PC-3 (cell line): ENCODE measurements around the gene PHF12. TPM values are rescaled to one million over a fixed set of nuclear protein-coding genes. Genes with fewer than 3 reads are reported as not detected.

Experiments used
- ATAC-seq: fragments of 200-7000 bp; cut with Tn5 transposase; 2 replicates; pipeline ENCODE4 v1.9.1; 2020; ENCODE audit warnings: mild to moderate bottlenecking, moderate library complexity
- BruUV-seq: library from RNA; stranded (reverse); fragments of 400-500 nt; replicated peaks from 2 replicates; lab custom pipeline; 2021; lab: Mats Ljungman, UMichigan
- CTCF ChIA-PET: fragments of 300-600 bp; sonication (Branson Sonifier 250); formaldehyde crosslinking; loops from one replicate; lab custom pipeline; 2022; ENCODE audit warnings: antibody characterized with exemption; lab: Charles Lee
- POLR2A ChIA-PET: fragments of 300-600 bp; sonication (Branson Sonifier 250); formaldehyde crosslinking; loops from one replicate; lab custom pipeline; 2022; ENCODE audit warnings: antibody characterized with exemption; ENCODE audit not compliant: unreplicated experiment; lab: Charles Lee
- DNase-seq: peaks from one replicate; pipeline ENCODE4 v3.0.0-alpha.2; 2015
- H2AFZ ChIP-seq: fragments of 300-600 bp; sonication (generic); 2 replicates; pipeline ENCODE4 v1.6.0; 2016; ENCODE audit warnings: antibody characterized with exemption, low read length
- H3F3A ChIP-seq: fragments of 300-600 bp; sonication (generic); one replicate; pipeline ENCODE4 v1.6.0; 2017; ENCODE audit warnings: antibody characterized with exemption, low read length, control low read depth, mild to moderate bottlenecking; ENCODE audit not compliant: unreplicated experiment
- H3K27ac ChIP-seq: fragments of 300-600 bp; sonication (generic); 2 replicates; pipeline ENCODE4 v1.5.1; 2016; ENCODE audit warnings: mild to moderate bottlenecking, low read length
- H3K27me3 ChIP-seq: fragments of 300-600 bp; sonication (generic); 2 replicates; pipeline ENCODE4 v1.6.1; 2016; ENCODE audit warnings: low read length, mixed read lengths
- H3K36me3 ChIP-seq: fragments of 300-600 bp; sonication (generic); 2 replicates; pipeline ENCODE4 v1.6.1; 2016; ENCODE audit warnings: low read depth, mixed run types, low read length, mixed read lengths
- H3K4me1 ChIP-seq: fragments of 300-600 bp; sonication (generic); 2 replicates; pipeline ENCODE4 v1.5.1; 2016; ENCODE audit warnings: low read length; ENCODE audit not compliant: insufficient read depth
- H3K4me2 ChIP-seq: fragments of 300-600 bp; sonication (generic); 2 replicates; pipeline ENCODE4 v1.6.0; 2016; ENCODE audit warnings: low read length
- H3K4me3 ChIP-seq: fragments of 300-600 bp; sonication (generic); 2 replicates; pipeline ENCODE4 v1.5.1; 2016; ENCODE audit warnings: mild to moderate bottlenecking, low read length, mixed read lengths
- H3K79me2 ChIP-seq: fragments of 300-600 bp; sonication (generic); 2 replicates; pipeline ENCODE4 v1.6.1; 2017; ENCODE audit warnings: low read length, mixed read lengths
- H3K9ac ChIP-seq: fragments of 300-600 bp; sonication (generic); 2 replicates; pipeline ENCODE4 v1.6.0; 2016; ENCODE audit warnings: mild to moderate bottlenecking, low read length
- H3K9me2 ChIP-seq: fragments of 300-600 bp; sonication (generic); replicated peaks from 2 replicates; pipeline ENCODE4 v1.6.1; 2016; ENCODE audit warnings: mixed run types, low read length, mixed read lengths
- H3K9me3 ChIP-seq: fragments of 300-600 bp; sonication (generic); 2 replicates; pipeline ENCODE4 v1.6.1; 2016; ENCODE audit warnings: low read length, mixed read lengths
- H4K20me1 ChIP-seq: fragments of 300-600 bp; sonication (generic); 2 replicates; pipeline ENCODE4 v1.6.1; 2016; ENCODE audit warnings: low read length, mixed read lengths
- CTCF ChIP-seq: fragments of 300-600 bp; sonication (generic); conservative IDR thresholded peaks from 2 replicates; pipeline ENCODE4 v1.5.1; 2017; ENCODE audit warnings: antibody characterized with exemption, low read depth, mild to moderate bottlenecking, low read length
- EZH2 ChIP-seq: fragments of 300-600 bp; sonication (generic); IDR thresholded peaks from one replicate; pipeline ENCODE4 v1.6.1; 2017; ENCODE audit warnings: antibody characterized with exemption, mild to moderate bottlenecking, low read length; ENCODE audit not compliant: unreplicated experiment
- EZH2phosphoT487 ChIP-seq: fragments of 300-600 bp; sonication (generic); IDR thresholded peaks from 2 replicates; pipeline ENCODE4 v1.6.1; 2018; ENCODE audit warnings: mild to moderate bottlenecking, antibody characterized with exemption, low read length, borderline replicate concordance
- intact Hi-C: fragments of 100-400 bp; cut with micrococcal nuclease; formaldehyde crosslinking; loops from 2 replicates; pipeline ENCODE4 v1.9.0; 2023
- total RNA-seq: library from RNA; depleted of rRNA; stranded (reverse); fragments of >200 nt; gene quantifications from 2 replicates; pipeline ENCODE4 v1.2.3, GENCODE V29; 2014

The PHF12 gene
- total RNA-seq, 1 experiment from 2014 or later = 25.0 TPM

GRCh38 chr17:28918295-28918694 lies 33.0 kb downstream of the PHF12 start:
- H4K20me1 ChIP-seq = no peaks in the 10 kb centered on the region
- CTCF ChIA-PET = interaction anchor here (0.8 kb wide), 1 partner anchor 155 kb away, joined by 4 read pairs; no protein-coding TSS in a partner anchor

GRCh38 chr17:28917465-28917864 lies 33.9 kb downstream of the PHF12 start:
- DNase-seq (no peak), ATAC-seq (no peak)
- H3K4me2 ChIP-seq = no peak overlapping the region
- CTCF ChIA-PET = no interaction called here
- H3K4me3 ChIP-seq = no peak overlapping the region
- POLR2A ChIA-PET = no interaction called here
- no peaks in the 10 kb centered on the region for H3K4me1 ChIP-seq
- no peak for TF ChIP-seq EZH2
- TF ChIP-seq CTCF = no peak
- TF ChIP-seq EZH2phosphoT487 = no peak
- no peak overlapping the region for H2AFZ ChIP-seq
- no peak overlapping the region for H3K9ac ChIP-seq
- no peaks in the 10 kb centered on the region for H3K79me2 ChIP-seq
- H3K9me2 ChIP-seq = no peaks in the 10 kb centered on the region
- no peaks in the 10 kb centered on the region for H3K27me3 ChIP-seq
- intact Hi-C loops = no loop called here
- H4K20me1 ChIP-seq = no peaks in the 10 kb centered on the region
- H3K27ac ChIP-seq = no peak overlapping the region
- H3F3A ChIP-seq = peaks cover 4% of the 10 kb centered on the region
- no peaks in the 10 kb centered on the region for H3K9me3 ChIP-seq
- peaks cover 60% of the 10 kb centered on the region for H3K36me3 ChIP-seq
- BruUV-seq = no TSS peak

More at GRCh38 chr17:28918295-28918694, 33.0 kb downstream of the PHF12 start:
- POLR2A ChIA-PET = no interaction called here
- Histone ChIP-seq H3K27me3 (no peaks in the 10 kb centered on the region), H3K4me2 (no peak overlapping the region), H2AFZ (no peak overlapping the region), H3K4me3 (no peak overlapping the region), H3K9me3 (no peaks in the 10 kb centered on the region), H3K4me1 (no peaks in the 10 kb centered on the region), H3K9me2 (no peaks in the 10 kb centered on the region), H3K9ac (no peak overlapping the region), H3K36me3 (peaks cover 56% of the 10 kb centered on the region), H3F3A (peaks cover 4% of the 10 kb centered on the region), H3K79me2 (no peaks in the 10 kb centered on the region), H3K27ac (no peak overlapping the region)
- no peak for DNase-seq
- no TSS peak for BruUV-seq
- TF ChIP-seq EZH2 = no peak
- TF ChIP-seq EZH2phosphoT487 = no peak
- TF ChIP-seq CTCF = no peak
- intact Hi-C loops = no loop called here
- ATAC-seq = no peak

- H3K4me2 ChIP-seq = no peak overlapping the region
- intact Hi-C loops = no loop called here
- no peaks in the 10 kb centered on the region for H3K9me3 ChIP-seq
- TF ChIP-seq EZH2 (no peak), CTCF (no peak), EZH2phosphoT487 (no peak)
- H3K4me3 ChIP-seq = no peak overlapping the region
- POLR2A ChIA-PET = interaction anchor here (0.6 to 0.7 kb wide), 2 partner anchors 14 to 34 kb away, joined by 4 to 5 read pairs; partner anchors contain the start of genes DHRS13 and PHF12
- no peaks in the 10 kb centered on the region for H3K4me1 ChIP-seq
- peaks cover 4% of the 10 kb centered on the region for H3F3A ChIP-seq
- no peak overlapping the region for H2AFZ ChIP-seq
- no peaks in the 10 kb centered on the region for H3K79me2 ChIP-seq
- no peak for DNase-seq
- no peak for ATAC-seq
- no peaks in the 10 kb centered on the region for H3K27me3 ChIP-seq
- H3K36me3 ChIP-seq = peaks cover 60% of the 10 kb centered on the region
- no TSS peak for BruUV-seq
- H3K9me2 ChIP-seq = no peaks in the 10 kb centered on the region
- no peaks in the 10 kb centered on the region for H4K20me1 ChIP-seq
- H3K27ac ChIP-seq = no peak overlapping the region
- CTCF ChIA-PET = no interaction called here
- no peak overlapping the region for H3K9ac ChIP-seq
Observed at GRCh38 chr17:28917029-28917428, 34.3 kb downstream of the PHF12 start.
